GM12878 (cell line): ENCODE measurements around the gene NBDY. TPM values are rescaled to one million over a fixed set of nuclear protein-coding genes. Genes with fewer than 3 reads are reported as not detected.

Source experiments
- ATAC-seq: fragments of 200-7000 bp; cut with Tn5 transposase; 3 replicates; pipeline ENCODE4 v1.9.1; 2020; ENCODE audit warnings: mild to moderate bottlenecking, moderate library complexity
- BruUV-seq: library from RNA; stranded (reverse); fragments of 400-500 nt; replicated peaks from 2 replicates; lab custom pipeline; 2021; lab: Mats Ljungman, UMichigan
- CTCF ChIA-PET: fragments of 300-600 bp; sonication (Branson Sonifier 250); formaldehyde crosslinking; extraction: SDS; loops from one replicate; lab custom pipeline; 2021; ENCODE audit warnings: inconsistent platforms; lab: Yijun Ruan, JAX
- POLR2A ChIA-PET: fragments of 350-600 bp; formaldehyde crosslinking; extraction: SDS; loops from one replicate; lab custom pipeline; 2021; ENCODE audit warnings: inconsistent platforms; lab: Charles Lee
- RAD21 ChIA-PET: fragments of 300-600 bp; sonication (Branson Sonifier 250); formaldehyde crosslinking; loops from one replicate; lab custom pipeline; 2023; ENCODE audit warnings: antibody characterized with exemption; ENCODE audit not compliant: unreplicated experiment; lab: Charles Lee
- SMC1A ChIA-PET: fragments of 300-600 bp; sonication (Branson Sonifier 250); formaldehyde crosslinking; loops from one replicate; lab custom pipeline; 2023; ENCODE audit not compliant: unreplicated experiment, uncharacterized antibody; lab: Charles Lee
- DNase-seq: peaks from one replicate; pipeline ENCODE4 v3.0.0-alpha.2; 2011; ENCODE audit warnings: low read depth, low spot score
- FAIRE-seq: peaks from 3 replicates; lab custom pipeline; 2011; peaks lifted over from hg19 to GRCh38; lab: Jason Lieb, UNC
- H2AFZ ChIP-seq: 2 replicates; pipeline ENCODE4 v1.6.0; 2011; ENCODE audit warnings: low read depth, low read length, control low read depth; ENCODE audit not compliant: control insufficient read depth
- H3K27ac ChIP-seq: 2 replicates; pipeline ENCODE4 v1.5.1; 2011; ENCODE audit warnings: control low read depth; ENCODE audit not compliant: control insufficient read depth, insufficient read depth
- H3K27me3 ChIP-seq, 2 experiments: replicated peaks in 1 of 2; 2 replicates each; pipeline versions ENCODE4 v1.6.0 to v1.6.1; 2011; ENCODE audit warnings: low read length in 1 of 2; ENCODE audit not compliant: control insufficient read depth in 2 of 2, insufficient read depth in 2 of 2
- H3K36me3 ChIP-seq, 2 experiments: 2 replicates each; pipeline ENCODE4 v1.5.1; 2011; ENCODE audit warnings: low read length in 1 of 2; ENCODE audit not compliant: control insufficient read depth in 2 of 2, insufficient read depth in 2 of 2
- H3K4me1 ChIP-seq: 2 replicates; pipeline ENCODE4 v1.6.1; 2011; ENCODE audit warnings: mild to moderate bottlenecking, low read length, moderate library complexity, mixed read lengths; ENCODE audit not compliant: control insufficient read depth, insufficient read depth
- H3K4me2 ChIP-seq: 2 replicates; pipeline ENCODE4 v1.6.0; 2011; ENCODE audit warnings: control low read depth; ENCODE audit not compliant: control insufficient read depth, insufficient read depth
- H3K4me3 ChIP-seq: fragments of 200-600 bp; sonication (generic); 2 replicates; pipeline ENCODE4 v1.5.1; 2016
- H3K79me2 ChIP-seq: 2 replicates; pipeline ENCODE4 v1.6.0; 2011; ENCODE audit warnings: low read length; ENCODE audit not compliant: control insufficient read depth, insufficient read depth
- H3K9ac ChIP-seq: 2 replicates; pipeline ENCODE4 v1.8.0; 2011; ENCODE audit warnings: low read length, control low read depth, mixed read lengths; ENCODE audit not compliant: control insufficient read depth, insufficient read depth
- H3K9me3 ChIP-seq: replicated peaks from 3 replicates; pipeline ENCODE4 v1.5.1; 2011; ENCODE audit warnings: mild to moderate bottlenecking, low read length; ENCODE audit not compliant: control insufficient read depth, insufficient read depth
- H4K20me1 ChIP-seq: 2 replicates; pipeline ENCODE4 v1.6.0; 2011; ENCODE audit not compliant: control insufficient read depth, insufficient read depth
- EGR1 ChIP-seq, 2 experiments: IDR thresholded peaks; 1 replicate in 1 of 2; 2 replicates in 1 of 2; pipeline ENCODE4 v1.6.1; 2011 to 2012; ENCODE audit warnings: low read depth in 2 of 2, low read length in 2 of 2, borderline replicate concordance in 1 of 2, mild to moderate bottlenecking in 1 of 2, moderate library complexity in 1 of 2
- ETV6 ChIP-seq, 2 experiments: fragments of 450-650 bp in 1 of 2; IDR thresholded peaks in 1 of 2; conservative IDR thresholded peaks in 1 of 2; 2 replicates each; pipeline ENCODE4 v1.6.1; 2014; ENCODE audit warnings: antibody characterized with exemption in 1 of 2, borderline replicate concordance in 1 of 2, low read depth in 1 of 2, mild to moderate bottlenecking in 1 of 2, moderate library complexity in 1 of 2
- FOS ChIP-seq: IDR thresholded peaks from 3 replicates; pipeline ENCODE4 v1.6.1; 2011; ENCODE audit warnings: borderline replicate concordance; ENCODE audit not compliant: insufficient read length; ENCODE audit errors: extremely low read depth
- HDGF ChIP-seq: fragments of 450-650 bp; IDR thresholded peaks from 2 replicates; pipeline ENCODE4 v1.6.1; 2016; ENCODE audit warnings: antibody characterized with exemption
- IKZF1 ChIP-seq: fragments of 450-650 bp; conservative IDR thresholded peaks from 2 replicates; pipeline ENCODE4 v1.6.1; 2017; ENCODE audit warnings: antibody characterized with exemption, mild to moderate bottlenecking
- RAD21 ChIP-seq: IDR thresholded peaks from 2 replicates; pipeline ENCODE4 v1.6.1; 2011; ENCODE audit warnings: mild to moderate bottlenecking, low read depth, low read length, moderate library complexity; ENCODE audit not compliant: insufficient read depth
- SMC3 ChIP-seq: IDR thresholded peaks from 2 replicates; pipeline ENCODE4 v1.6.1; 2011; ENCODE audit warnings: low read length, improper control_type of control experiment, borderline replicate concordance
- WGBS: methylation state at CpG from one replicate; pipeline ENCODE4 v1.1.6; 2016; ENCODE audit warnings: low lambda C conversion rate; ENCODE audit not compliant: insufficient replicate concordance, insufficient coverage; ENCODE audit errors: missing lambda C conversion rate; 5-methylcytosine and 5-hydroxymethylcytosine counted together
- in situ Hi-C: fragments of 300-500 bp; cut with MboI; formaldehyde crosslinking; loops from 9 replicates; pipeline ENCODE4 v1.14.3; 2018; ENCODE audit warnings: mixed read lengths
- intact Hi-C: fragments of 100-400 bp; cut with micrococcal nuclease; formaldehyde crosslinking; loops from one replicate; pipeline ENCODE4 v1.14.2; 2022; ENCODE audit not compliant: unreplicated experiment
- polyA plus RNA-seq, 11 experiments: library from polyadenylated mRNA; depleted of rRNA in 4 of 11; unstranded in 6 of 11; stranded (reverse) in 5 of 11; fragments of >200 nt; fragmentation: Nextera tagmentation in 4 of 11; fragmentation: Illumina TruSeq in 1 of 11; extraction: Ambion mirVana in 4 of 11; extraction: Trizol in 1 of 11; gene quantifications; 1 replicate in 1 of 11; 2 replicates in 10 of 11; pipeline versions ENCODE4 v1.2.1 to v1.2.3, GENCODE V29; 2011 to 2016; ENCODE audit warnings: inconsistent platforms in 2 of 11, missing spikeins in 2 of 11, low read depth in 1 of 11
- total RNA-seq, 4 experiments: library from RNA; depleted of rRNA in 3 of 4; stranded (reverse); fragments of >200 nt in 3 of 4; fragmentation: Illumina TruSeq in 1 of 4; extraction: Trizol in 1 of 4; gene quantifications; 2 replicates each; pipeline versions ENCODE4 v1.2.1 to v1.2.3, GENCODE V29; 2013 to 2021
- TF ChIP-seq, protein P1 (sequence below), 3 experiments: IDR thresholded peaks in 2 of 3; conservative IDR thresholded peaks in 1 of 3; 2 replicates each; pipeline ENCODE4 v1.5.1; 2011; ENCODE audit warnings: low read depth in 3 of 3, low read length in 3 of 3, mild to moderate bottlenecking in 3 of 3, control low read depth in 2 of 3, moderate library complexity in 2 of 3, inconsistent platforms in 1 of 3, mixed read lengths in 1 of 3; ENCODE audit not compliant: control insufficient read depth in 2 of 3, insufficient read depth in 1 of 3; ENCODE audit errors: extremely low read depth in 1 of 3

Gene NBDY
- total and polyA plus RNA-seq, 10 of the 15 experiments (the other 5 are each of a cell fraction or from before 2014, with no cell fraction given): 10.8 to 122 (median 61.5) TPM

DNA sequence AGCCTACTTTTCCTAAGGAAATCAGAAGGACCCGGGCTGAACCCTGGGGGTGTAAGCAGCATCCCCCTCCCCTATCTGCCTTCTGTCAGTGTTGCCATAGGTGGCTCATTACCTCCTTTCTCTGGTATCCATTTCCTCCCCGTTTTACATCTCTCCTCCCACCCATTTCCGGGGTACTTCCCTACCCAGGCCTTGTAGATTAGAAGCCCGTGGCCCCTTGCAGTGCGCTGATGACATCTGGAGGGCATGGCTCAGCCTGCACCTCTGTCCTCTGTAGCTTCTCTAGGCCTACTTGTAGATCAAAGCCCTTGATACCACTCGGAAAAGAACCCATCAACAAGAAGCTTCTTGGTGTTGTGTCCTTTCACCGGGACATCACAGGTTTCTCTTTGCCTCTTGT, 71.8 kb downstream of the NBDY start:
- ATAC-seq (peak; percentile 71), FAIRE-seq (no peak), DNase-seq (no peak)
- ChIA-PET SMC1A (interaction anchor here (1.0 kb wide), 1 partner anchor 36 kb away, joined by 3 read pairs; no protein-coding TSS in a partner anchor), CTCF (interaction anchor here (0.9 kb wide), 1 partner anchor 12 kb away, joined by 3 read pairs; no protein-coding TSS in a partner anchor), RAD21 (interaction anchor here (0.6 to 1.3 kb wide), 2 partner anchors 39 to 178 kb away, joined by 3 to 4 read pairs; no protein-coding TSS in a partner anchor), POLR2A (no interaction called here)
- Histone ChIP-seq H3K4me3 (no peak overlapping the region), H4K20me1 (no peaks in the 10 kb centered on the region), H3K4me2 (no peak overlapping the region), H3K79me2 (no peaks in the 10 kb centered on the region), H3K27ac (peak overlapping the region; percentile 19; the same call in 1 of the 2 replicates), H3K9me3 (no peaks in the 10 kb centered on the region), H3K9ac (no peak overlapping the region), H3K4me1 (peaks cover 20% of the 10 kb centered on the region), H2AFZ (no peak overlapping the region; the same call in 1 of the 2 replicates), H3K36me3 (no peaks in the 10 kb centered on the region; a peak in 2 of 4 replicates), H3K27me3 (no peaks in the 10 kb centered on the region)
- intact Hi-C loops: loop anchor here (5.0 to 10.0 kb wide), 5 partner anchors 484 to 1226 kb away; partner anchors contain the start of genes FAAH2 and ZXDB
- in situ Hi-C loops: loop anchor here (25.0 kb wide), 7 partner anchors 486 to 1586 kb away; partner anchors contain the start of genes FAAH2, ZXDA and ZXDB
- 44% methylated on average over 7 of the region's 7 CpGs for WGBS
- no TSS peak for BruUV-seq
- TF ChIP-seq, protein P1, sequence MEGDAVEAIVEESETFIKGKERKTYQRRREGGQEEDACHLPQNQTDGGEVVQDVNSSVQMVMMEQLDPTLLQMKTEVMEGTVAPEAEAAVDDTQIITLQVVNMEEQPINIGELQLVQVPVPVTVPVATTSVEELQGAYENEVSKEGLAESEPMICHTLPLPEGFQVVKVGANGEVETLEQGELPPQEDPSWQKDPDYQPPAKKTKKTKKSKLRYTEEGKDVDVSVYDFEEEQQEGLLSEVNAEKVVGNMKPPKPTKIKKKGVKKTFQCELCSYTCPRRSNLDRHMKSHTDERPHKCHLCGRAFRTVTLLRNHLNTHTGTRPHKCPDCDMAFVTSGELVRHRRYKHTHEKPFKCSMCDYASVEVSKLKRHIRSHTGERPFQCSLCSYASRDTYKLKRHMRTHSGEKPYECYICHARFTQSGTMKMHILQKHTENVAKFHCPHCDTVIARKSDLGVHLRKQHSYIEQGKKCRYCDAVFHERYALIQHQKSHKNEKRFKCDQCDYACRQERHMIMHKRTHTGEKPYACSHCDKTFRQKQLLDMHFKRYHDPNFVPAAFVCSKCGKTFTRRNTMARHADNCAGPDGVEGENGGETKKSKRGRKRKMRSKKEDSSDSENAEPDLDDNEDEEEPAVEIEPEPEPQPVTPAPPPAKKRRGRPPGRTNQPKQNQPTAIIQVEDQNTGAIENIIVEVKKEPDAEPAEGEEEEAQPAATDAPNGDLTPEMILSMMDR (IDR thresholded peaks at IDR 0.05 in 2 of 3, conservative IDR thresholded peaks at IDR 0.05 in 1 of 3; ENCODE audit: control insufficient read depth in 2 of 3, extremely low read depth in 1 of 3, insufficient read depth in 1 of 3, low read depth in 3 of 3, low read length in 3 of 3): peak in 2 of 3 experiments; percentile 25 to 38; a peak in 3 of 6 replicates
- TF ChIP-seq IKZF1 (peak; percentile 15; the same call in 1 of the 2 replicates), EGR1 (IDR thresholded peaks at IDR 0.05; ENCODE audit: borderline replicate concordance in 1 of 2, low read depth in 2 of 2, low read length in 2 of 2) (peak in 1 of 2 experiments; percentile 30; a peak in 1 of 3 replicates), SMC3 (0 out of 2 replicates have a peak, but pooled peaks have one; percentile 23), ETV6 (conservative IDR thresholded peaks at IDR 0.05 in 1 of 2, IDR thresholded peaks at IDR 0.05 in 1 of 2; ENCODE audit: borderline replicate concordance in 1 of 2, low read depth in 1 of 2) (peak in 1 of 2 experiments; percentile 77; a peak in 2 of 4 replicates), RAD21 (peak; percentile 55), FOS (no peak), HDGF (no peak)
